Keratinocyte (primary cell): ENCODE measurements around the gene FMN2.

Experiments used
- CTCF ChIP-seq, 3 experiments: IDR thresholded peaks in 1 of 3; conservative IDR thresholded peaks in 1 of 3; optimal IDR thresholded peaks in 1 of 3; 2 replicates in 2 of 3; 3 replicates in 1 of 3; pipeline versions ENCODE3 to v1.5.1; 2011; ENCODE audit warnings: low read length in 3 of 3, mild to moderate bottlenecking in 3 of 3, moderate library complexity in 2 of 3, control low read depth in 1 of 3, inconsistent platforms in 1 of 3; ENCODE audit not compliant: insufficient read depth in 2 of 3; ENCODE audit errors: extremely low read depth in 1 of 3
- EZH2 ChIP-seq: IDR thresholded peaks from one replicate; pipeline ENCODE4 v1.6.1; 2012; ENCODE audit warnings: inconsistent platforms, mild to moderate bottlenecking, low read length, moderate library complexity

GRCh38 chr1:240169188-240169587, 77.5 kb downstream of the FMN2 start:
- TF ChIP-seq CTCF (optimal IDR thresholded peaks at IDR 0.05 in 1 of 3, IDR thresholded peaks at IDR 0.05 in 1 of 3, conservative IDR thresholded peaks at IDR 0.05 in 1 of 3; ENCODE audit: extremely low read depth in 1 of 3, insufficient read depth in 2 of 3, low read length in 3 of 3) (no peak), EZH2 (no peak)
